HEK293 (cell line): ENCODE measurements around the gene VPS33A.

Experiments used
- CTCF ChIA-PET: fragments of 350-600 bp; formaldehyde crosslinking; extraction: SDS; loops from one replicate; lab custom pipeline; 2021; ENCODE audit warnings: antibody characterized with exemption; lab: Yijun Ruan, JAX
- POLR2A ChIA-PET: fragments of 300-600 bp; formaldehyde crosslinking; extraction: SDS; loops from one replicate; lab custom pipeline; 2020; ENCODE audit warnings: antibody characterized with exemption, inconsistent platforms; lab: Yijun Ruan, JAX
- H3K27ac ChIP-seq: fragments of 200-500 bp; sonication (Bioruptor generic); 2 replicates; pipeline ENCODE4 v1.5.1; 2014; ENCODE audit warnings: low read depth, low read length, control low read depth, inconsistent platforms; ENCODE audit errors: extremely low read depth
- H3K36me3 ChIP-seq, 2 experiments: fragments of 200-500 bp in 1 of 2; sonication (Bioruptor generic) in 1 of 2; 1 replicate in 1 of 2; 2 replicates in 1 of 2; pipeline ENCODE4 v1.5.1; 2014 to 2017; ENCODE audit warnings: inconsistent platforms in 2 of 2, low read length in 2 of 2; ENCODE audit not compliant: control insufficient read depth in 2 of 2, insufficient read depth in 1 of 2
- H3K4me1 ChIP-seq: fragments of 200-500 bp; sonication (Bioruptor generic); 2 replicates; pipeline ENCODE4 v1.5.1; 2014; ENCODE audit warnings: mild to moderate bottlenecking, low read length, inconsistent platforms; ENCODE audit not compliant: control insufficient read depth, insufficient read depth
- H3K4me3 ChIP-seq: 2 replicates; pipeline ENCODE4 v1.5.1; 2011; ENCODE audit warnings: low read depth, mild to moderate bottlenecking, control low read depth, low read length, moderate library complexity
- H3K9me3 ChIP-seq: fragments of 200-500 bp; sonication (Bioruptor generic); 2 replicates; pipeline ENCODE4 v1.5.1; 2014; ENCODE audit warnings: low read depth, low read length, inconsistent platforms; ENCODE audit not compliant: control insufficient read depth, insufficient read depth
- AEBP2 ChIP-seq: fragments of 450-650 bp; formaldehyde crosslinking; IDR thresholded peaks from 2 replicates; pipeline ENCODE4 v1.5.1; 2016; ENCODE audit warnings: missing biosample characterization, missing genetic modification characterization, borderline replicate concordance
- ATF2 ChIP-seq: fragments of 450-650 bp; formaldehyde crosslinking; IDR thresholded peaks from 2 replicates; pipeline ENCODE4 v1.5.1; 2016; ENCODE audit warnings: missing biosample characterization, missing genetic modification characterization, low read depth
- HIC1 ChIP-seq: fragments of 450-650 bp; formaldehyde crosslinking; IDR thresholded peaks from 2 replicates; pipeline ENCODE4 v1.5.1; 2016; ENCODE audit warnings: missing biosample characterization, missing genetic modification characterization
- HOXC10 ChIP-seq: sonication (generic); formaldehyde crosslinking; IDR thresholded peaks from 2 replicates; pipeline ENCODE4 v1.8.1; 2023; ENCODE audit warnings: mild to moderate bottlenecking, missing genetic modification reagents
- KLF9 ChIP-seq: fragments of 450-650 bp; formaldehyde crosslinking; IDR thresholded peaks from 2 replicates; pipeline ENCODE4 v1.5.1; 2016; ENCODE audit warnings: missing biosample characterization, missing genetic modification characterization, low read depth
- SP3 ChIP-seq: fragments of 450-650 bp; formaldehyde crosslinking; IDR thresholded peaks from 2 replicates; pipeline ENCODE4 v1.5.1; 2016; ENCODE audit warnings: missing biosample characterization, missing genetic modification characterization
- ZBTB21 ChIP-seq: fragments of 450-650 bp; formaldehyde crosslinking; IDR thresholded peaks from 2 replicates; pipeline ENCODE4 v1.5.1; 2017; ENCODE audit warnings: missing biosample characterization, missing genetic modification characterization
- ZNF155 ChIP-seq: fragments of 450-650 bp; formaldehyde crosslinking; IDR thresholded peaks from 2 replicates; pipeline ENCODE4 v1.5.1; 2016; ENCODE audit warnings: missing biosample characterization, missing genetic modification characterization
- ZNF16 ChIP-seq: fragments of 450-650 bp; formaldehyde crosslinking; IDR thresholded peaks from 2 replicates; pipeline ENCODE4 v1.5.1; 2016; ENCODE audit warnings: low read depth, missing biosample characterization, missing genetic modification characterization
- ZNF174 ChIP-seq: fragments of 450-650 bp; formaldehyde crosslinking; IDR thresholded peaks from 2 replicates; pipeline ENCODE4 v1.5.0; 2017; ENCODE audit warnings: missing biosample characterization, mild to moderate bottlenecking, missing genetic modification characterization
- ZNF221 ChIP-seq: fragments of 450-650 bp; formaldehyde crosslinking; IDR thresholded peaks from 2 replicates; pipeline ENCODE4 v1.5.1; 2017; ENCODE audit warnings: missing biosample characterization, missing genetic modification characterization, borderline replicate concordance
- ZNF449 ChIP-seq: fragments of 450-650 bp; formaldehyde crosslinking; IDR thresholded peaks from 2 replicates; pipeline ENCODE4 v1.5.1; 2017; ENCODE audit warnings: missing biosample characterization, mild to moderate bottlenecking, missing genetic modification characterization, moderate library complexity
- ZNF510 ChIP-seq: fragments of 450-650 bp; formaldehyde crosslinking; IDR thresholded peaks from 2 replicates; pipeline ENCODE4 v1.5.1; 2018; ENCODE audit warnings: mild to moderate bottlenecking, missing genetic modification characterization, missing biosample characterization; ENCODE audit not compliant: insufficient replicate concordance
- ZNF518A ChIP-seq: fragments of 450-650 bp; formaldehyde crosslinking; conservative IDR thresholded peaks from 2 replicates; pipeline ENCODE4 v1.5.1; 2016; ENCODE audit warnings: low read depth, missing biosample characterization, missing genetic modification characterization
- ZNF571 ChIP-seq: fragments of 450-650 bp; formaldehyde crosslinking; IDR thresholded peaks from 2 replicates; pipeline ENCODE4 v1.5.0; 2017; ENCODE audit warnings: missing biosample characterization, missing genetic modification characterization
- ZSCAN4 ChIP-seq: fragments of 450-650 bp; formaldehyde crosslinking; IDR thresholded peaks from 2 replicates; pipeline ENCODE4 v1.5.1; 2017; ENCODE audit warnings: missing biosample characterization, missing genetic modification characterization

VPS33A gene

GRCh38 chr12:122202017-122202416, 64.3 kb downstream of the VPS33A start:
- Histone ChIP-seq H3K36me3 (peaks cover 0 to 5% of the 10 kb centered on the region in 2 experiments; a peak in 1 of 3 replicates), H3K27ac (no peak overlapping the region), H3K9me3 (no peaks in the 10 kb centered on the region), H3K4me1 (peaks cover 6% of the 10 kb centered on the region; the same call in 1 of the 2 replicates), H3K4me3 (no peak overlapping the region)
- ChIA-PET CTCF (interaction anchor here (0.6 to 0.8 kb wide), 2 partner anchors 11 to 327 kb away, joined by 3 to 4 read pairs; no protein-coding TSS in a partner anchor), POLR2A (no interaction called here)
- TF ChIP-seq HOXC10 (CRISPR knock-in tag): no peak

GRCh38 chr12:122201381-122201780, 64.9 kb downstream of the VPS33A start:
- no peak for TF ChIP-seq ZNF155 (tag by site-specific recombination)
- TF ChIP-seq ATF2 (tag by site-specific recombination): no peak
- TF ChIP-seq ZSCAN4 (tag by site-specific recombination): no peak
- no peak for TF ChIP-seq ZNF518A (tag by site-specific recombination)
- no peak for TF ChIP-seq KLF9
- Histone ChIP-seq H3K9me3 (no peaks in the 10 kb centered on the region), H3K27ac (no peak overlapping the region), H3K4me1 (peaks cover 6% of the 10 kb centered on the region; the same call in 1 of the 2 replicates), H3K4me3 (no peak overlapping the region), H3K36me3 (no peaks in the 10 kb centered on the region)
- ChIA-PET POLR2A (no interaction called here), CTCF (interaction anchor here (0.6 to 0.8 kb wide), 2 partner anchors 11 to 328 kb away, joined by 3 to 4 read pairs; no protein-coding TSS in a partner anchor)

GRCh38 chr12:122200541-122201175, 65.6 kb downstream of the VPS33A start:
- Histone ChIP-seq H3K4me1 (peaks cover 6% of the 10 kb centered on the region; the same call in 1 of the 2 replicates), H3K27ac (no peak overlapping the region), H3K4me3 (no peak overlapping the region), H3K9me3 (no peaks in the 10 kb centered on the region), H3K36me3 (no peaks in the 10 kb centered on the region)
- POLR2A ChIA-PET: interaction anchor here (0.6 kb wide), 1 partner anchor 75 kb away, joined by 3 read pairs; no protein-coding TSS in a partner anchor
- CTCF ChIA-PET: no interaction called here
- TF ChIP-seq ZNF16 (tag by site-specific recombination) (no peak), ZNF221 (tag by site-specific recombination) (no peak), ZNF571 (tag by site-specific recombination) (no peak), ZBTB21 (tag by site-specific recombination) (no peak), ZNF449 (no peak), ZNF510 (tag by site-specific recombination) (no peak), SP3 (tag by site-specific recombination) (no peak), HIC1 (tag by site-specific recombination) (no peak), ZNF174 (no peak), AEBP2 (tag by site-specific recombination) (no peak)
